GM12878 (cell line): ENCODE results near the gene TMUB1. TPM values are rescaled to one million over a fixed set of nuclear protein-coding genes. Genes with fewer than 3 reads are reported as not detected.
A peak's percentile ranks its signal among the peaks of the same experiment; 100 is the strongest.

Experiments used
- ATAC-seq: fragments of 200-7000 bp; cut with Tn5 transposase; 3 replicates; pipeline ENCODE4 v1.9.1; 2020; ENCODE audit warnings: mild to moderate bottlenecking, moderate library complexity
- BruUV-seq: library from RNA; stranded (reverse); fragments of 400-500 nt; replicated peaks from 2 replicates; lab custom pipeline; 2021; lab: Mats Ljungman, UMichigan
- CTCF ChIA-PET: fragments of 300-600 bp; sonication (Branson Sonifier 250); formaldehyde crosslinking; extraction: SDS; loops from one replicate; lab custom pipeline; 2021; ENCODE audit warnings: inconsistent platforms; lab: Yijun Ruan, JAX
- POLR2A ChIA-PET: fragments of 350-600 bp; formaldehyde crosslinking; extraction: SDS; loops from one replicate; lab custom pipeline; 2021; ENCODE audit warnings: inconsistent platforms; lab: Charles Lee
- RAD21 ChIA-PET: fragments of 300-600 bp; sonication (Branson Sonifier 250); formaldehyde crosslinking; loops from one replicate; lab custom pipeline; 2023; ENCODE audit warnings: antibody characterized with exemption; ENCODE audit not compliant: unreplicated experiment; lab: Charles Lee
- SMC1A ChIA-PET: fragments of 300-600 bp; sonication (Branson Sonifier 250); formaldehyde crosslinking; loops from one replicate; lab custom pipeline; 2023; ENCODE audit not compliant: unreplicated experiment, uncharacterized antibody; lab: Charles Lee
- DNase-seq: peaks from one replicate; pipeline ENCODE4 v3.0.0-alpha.2; 2011; ENCODE audit warnings: low read depth, low spot score
- FAIRE-seq: peaks from 3 replicates; lab custom pipeline; 2011; peaks lifted over from hg19 to GRCh38; lab: Jason Lieb, UNC
- H2AFZ ChIP-seq: 2 replicates; pipeline ENCODE4 v1.6.0; 2011; ENCODE audit warnings: low read depth, low read length, control low read depth; ENCODE audit not compliant: control insufficient read depth
- H3K27ac ChIP-seq: 2 replicates; pipeline ENCODE4 v1.5.1; 2011; ENCODE audit warnings: control low read depth; ENCODE audit not compliant: control insufficient read depth, insufficient read depth
- H3K27me3 ChIP-seq, 2 experiments: replicated peaks in 1 of 2; 2 replicates each; pipeline versions ENCODE4 v1.6.0 to v1.6.1; 2011; ENCODE audit warnings: low read length in 1 of 2; ENCODE audit not compliant: control insufficient read depth in 2 of 2, insufficient read depth in 2 of 2
- H3K36me3 ChIP-seq, 2 experiments: 2 replicates each; pipeline ENCODE4 v1.5.1; 2011; ENCODE audit warnings: low read length in 1 of 2; ENCODE audit not compliant: control insufficient read depth in 2 of 2, insufficient read depth in 2 of 2
- H3K4me1 ChIP-seq: 2 replicates; pipeline ENCODE4 v1.6.1; 2011; ENCODE audit warnings: mild to moderate bottlenecking, low read length, moderate library complexity, mixed read lengths; ENCODE audit not compliant: control insufficient read depth, insufficient read depth
- H3K4me2 ChIP-seq: 2 replicates; pipeline ENCODE4 v1.6.0; 2011; ENCODE audit warnings: control low read depth; ENCODE audit not compliant: control insufficient read depth, insufficient read depth
- H3K4me3 ChIP-seq: fragments of 200-600 bp; sonication (generic); 2 replicates; pipeline ENCODE4 v1.5.1; 2016
- H3K79me2 ChIP-seq: 2 replicates; pipeline ENCODE4 v1.6.0; 2011; ENCODE audit warnings: low read length; ENCODE audit not compliant: control insufficient read depth, insufficient read depth
- H3K9ac ChIP-seq: 2 replicates; pipeline ENCODE4 v1.8.0; 2011; ENCODE audit warnings: low read length, control low read depth, mixed read lengths; ENCODE audit not compliant: control insufficient read depth, insufficient read depth
- H3K9me3 ChIP-seq: replicated peaks from 3 replicates; pipeline ENCODE4 v1.5.1; 2011; ENCODE audit warnings: mild to moderate bottlenecking, low read length; ENCODE audit not compliant: control insufficient read depth, insufficient read depth
- H4K20me1 ChIP-seq: 2 replicates; pipeline ENCODE4 v1.6.0; 2011; ENCODE audit not compliant: control insufficient read depth, insufficient read depth
- CEBPZ ChIP-seq: fragments of 150-350 bp; IDR thresholded peaks from 2 replicates; pipeline ENCODE4 v1.6.1; 2016; ENCODE audit warnings: low read depth, low read length
- E4F1 ChIP-seq: fragments of 450-650 bp; IDR thresholded peaks from 2 replicates; pipeline ENCODE4 v1.6.1; 2018; ENCODE audit warnings: borderline replicate concordance, mild to moderate bottlenecking; ENCODE audit not compliant: partially characterized antibody
- HDGF ChIP-seq: fragments of 450-650 bp; IDR thresholded peaks from 2 replicates; pipeline ENCODE4 v1.6.1; 2016; ENCODE audit warnings: antibody characterized with exemption
- HSF1 ChIP-seq: fragments of 150-350 bp; IDR thresholded peaks from 2 replicates; pipeline ENCODE4 v1.6.1; 2014; ENCODE audit warnings: mild to moderate bottlenecking, low read depth, low read length
- IRF4 ChIP-seq: IDR thresholded peaks from 2 replicates; pipeline ENCODE4 v1.6.1; 2011; ENCODE audit warnings: low read depth, low read length
- KAT2A ChIP-seq: conservative IDR thresholded peaks from 2 replicates; pipeline ENCODE4 v1.6.1; 2011; ENCODE audit warnings: low read depth, low read length; ENCODE audit not compliant: control insufficient read depth
- SUPT20H ChIP-seq: IDR thresholded peaks from 2 replicates; pipeline ENCODE4 v1.6.1; 2011; ENCODE audit warnings: low read depth, mild to moderate bottlenecking, low read length, moderate library complexity, borderline replicate concordance; ENCODE audit not compliant: control insufficient read depth
- WRNIP1 ChIP-seq: IDR thresholded peaks from 2 replicates; pipeline ENCODE4 v1.6.1; 2011; ENCODE audit warnings: low read depth, low read length, improper control_type of control experiment, borderline replicate concordance
- ZBTB11 ChIP-seq: fragments of 450-650 bp; formaldehyde crosslinking; IDR thresholded peaks from 2 replicates; pipeline ENCODE4 v1.5.0; 2022; ENCODE audit warnings: mild to moderate bottlenecking, missing genetic modification characterization
- ZNF207 ChIP-seq: fragments of 450-650 bp; IDR thresholded peaks from 2 replicates; pipeline ENCODE4 v1.6.1; 2014; ENCODE audit warnings: antibody characterized with exemption, mild to moderate bottlenecking, borderline replicate concordance
- ZNF24 ChIP-seq: fragments of 450-650 bp; IDR thresholded peaks from 2 replicates; pipeline ENCODE4 v1.6.1; 2017; ENCODE audit warnings: antibody characterized with exemption, mild to moderate bottlenecking
- WGBS: methylation state at CpG from one replicate; pipeline ENCODE4 v1.1.6; 2016; ENCODE audit warnings: low lambda C conversion rate; ENCODE audit not compliant: insufficient replicate concordance, insufficient coverage; ENCODE audit errors: missing lambda C conversion rate; 5-methylcytosine and 5-hydroxymethylcytosine counted together
- in situ Hi-C: fragments of 300-500 bp; cut with MboI; formaldehyde crosslinking; loops from 9 replicates; pipeline ENCODE4 v1.14.3; 2018; ENCODE audit warnings: mixed read lengths
- intact Hi-C: fragments of 100-400 bp; cut with micrococcal nuclease; formaldehyde crosslinking; loops from one replicate; pipeline ENCODE4 v1.14.2; 2022; ENCODE audit not compliant: unreplicated experiment
- polyA plus RNA-seq, 11 experiments: library from polyadenylated mRNA; depleted of rRNA in 4 of 11; unstranded in 6 of 11; stranded (reverse) in 5 of 11; fragments of >200 nt; fragmentation: Nextera tagmentation in 4 of 11; fragmentation: Illumina TruSeq in 1 of 11; extraction: Ambion mirVana in 4 of 11; extraction: Trizol in 1 of 11; gene quantifications; 1 replicate in 1 of 11; 2 replicates in 10 of 11; pipeline versions ENCODE4 v1.2.1 to v1.2.3, GENCODE V29; 2011 to 2016; ENCODE audit warnings: inconsistent platforms in 2 of 11, missing spikeins in 2 of 11, low read depth in 1 of 11
- total RNA-seq, 4 experiments: library from RNA; depleted of rRNA in 3 of 4; stranded (reverse); fragments of >200 nt in 3 of 4; fragmentation: Illumina TruSeq in 1 of 4; extraction: Trizol in 1 of 4; gene quantifications; 2 replicates each; pipeline versions ENCODE4 v1.2.1 to v1.2.3, GENCODE V29; 2013 to 2021

TMUB1 gene
- total and polyA plus RNA-seq, 10 of the 15 experiments (the other 5 are each of a cell fraction or from before 2014, with no cell fraction given): 0.27 to 79.5 (median 41.3) TPM; not detected in 1

- FAIRE-seq: no peak
- 0 out of 3 replicates have a peak, but pooled peaks have one; percentile 25 for ATAC-seq
- Histone ChIP-seq H3K27ac (no peak overlapping the region), H2AFZ (no peak overlapping the region), H3K4me2 (no peak overlapping the region), H3K9me3 (no peaks in the 10 kb centered on the region), H3K4me1 (no peaks in the 10 kb centered on the region; the same call in 1 of the 2 replicates), H3K79me2 (peaks cover 48% of the 10 kb centered on the region), H3K36me3 (peaks cover 0 to 5% of the 10 kb centered on the region in 2 experiments; a peak in 3 of 4 replicates), H4K20me1 (no peaks in the 10 kb centered on the region; the same call in 1 of the 2 replicates), H3K27me3 (no peaks in the 10 kb centered on the region), H3K9ac (no peak overlapping the region), H3K4me3 (no peak overlapping the region)
- ChIA-PET RAD21 (no interaction called here), SMC1A (interaction anchor here (0.8 to 1.0 kb wide), 2 partner anchors 16 to 313 kb away, joined by 3 read pairs; no protein-coding TSS in a partner anchor), CTCF (interaction anchor here (3.4 kb wide), 1 partner anchor 15 kb away, joined by 19 read pairs; no protein-coding TSS in a partner anchor), POLR2A (interaction anchor here (0.5 kb wide), 1 partner anchor 422 kb away, joined by 4 read pairs; no protein-coding TSS in a partner anchor)
- 77% methylated on average over 10 of the region's 10 CpGs for WGBS
- in situ Hi-C loops: no loop called here
- DNase-seq: no peak
- no TSS peak for BruUV-seq
- intact Hi-C loops: no loop called here
- TF ChIP-seq IRF4: no peak
- no peak for TF ChIP-seq WRNIP1
- no peak for TF ChIP-seq HDGF
- no peak for TF ChIP-seq SUPT20H
- TF ChIP-seq ZNF24: no peak
- TF ChIP-seq ZBTB11: no peak
- TF ChIP-seq E4F1: no peak
- TF ChIP-seq CEBPZ: no peak
- TF ChIP-seq ZNF207: no peak
- no peak for TF ChIP-seq KAT2A
- TF ChIP-seq HSF1: no peak
Measured at GRCh38 chr7:151095123-151095797, 12.0 kb upstream of the TMUB1 start.
